OCI-M1 (cell line): ENCODE results near the gene CLCN4.

Source experiments
- DNase-seq: peaks from one replicate; lab custom pipeline; 2025; lab: John Stamatoyannopoulos, UW

The CLCN4 gene

GRCh38 chrX:10167573-10167972, 10.8 kb downstream of the CLCN4 start:
- no peak for DNase-seq

DNA sequence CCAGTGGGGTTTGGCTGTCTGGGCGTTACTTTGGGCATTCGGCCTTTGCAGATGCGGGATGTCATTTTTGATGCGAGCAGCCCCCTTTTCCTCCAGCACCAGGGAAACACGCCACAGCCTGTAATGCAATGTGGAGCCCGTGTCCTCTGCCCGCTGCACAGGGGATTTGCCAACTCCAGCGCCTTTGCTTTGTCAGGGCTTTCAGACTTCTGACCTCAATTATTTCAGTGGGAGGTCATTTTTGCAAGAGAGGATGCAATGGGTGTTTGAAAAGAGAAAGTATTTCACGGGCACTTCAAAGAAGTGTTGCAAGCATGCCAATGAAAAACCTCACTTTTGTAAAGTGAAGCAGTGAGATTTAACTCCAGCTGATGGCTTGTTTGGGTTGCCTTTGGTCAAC, 11.5 kb downstream of the CLCN4 start:
- no peak for DNase-seq

DNA sequence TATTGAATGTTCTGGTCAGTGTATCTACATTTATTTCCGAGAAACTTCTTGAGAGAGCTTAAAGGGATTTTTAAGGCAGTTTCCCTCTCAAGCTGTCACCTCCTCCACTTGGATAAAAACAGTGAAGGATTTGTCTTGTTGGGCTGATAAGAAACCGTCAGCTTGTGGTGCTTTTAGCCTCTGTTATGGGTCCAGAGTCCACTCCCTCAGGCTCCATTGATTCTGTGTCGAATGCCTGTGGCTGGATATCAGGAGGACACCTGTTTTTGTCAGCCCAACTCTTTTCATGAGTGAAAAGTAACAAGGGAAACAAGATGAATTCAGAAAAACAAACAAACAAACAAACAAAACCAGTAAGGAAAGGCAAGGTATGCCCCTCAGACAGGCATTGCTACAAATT, 12.4 kb downstream of the CLCN4 start:
- peak; percentile 76 for DNase-seq

- DNase-seq: no peak
Observed at GRCh38 chrX:10171249-10171648, 14.5 kb downstream of the CLCN4 start.

GRCh38 chrX:10172877-10173276, 16.1 kb downstream of the CLCN4 start:
- no peak for DNase-seq

- no peak for DNase-seq
Observed at GRCh38 chrX:10173331-10173900, 16.6 kb downstream of the CLCN4 start.

DNA sequence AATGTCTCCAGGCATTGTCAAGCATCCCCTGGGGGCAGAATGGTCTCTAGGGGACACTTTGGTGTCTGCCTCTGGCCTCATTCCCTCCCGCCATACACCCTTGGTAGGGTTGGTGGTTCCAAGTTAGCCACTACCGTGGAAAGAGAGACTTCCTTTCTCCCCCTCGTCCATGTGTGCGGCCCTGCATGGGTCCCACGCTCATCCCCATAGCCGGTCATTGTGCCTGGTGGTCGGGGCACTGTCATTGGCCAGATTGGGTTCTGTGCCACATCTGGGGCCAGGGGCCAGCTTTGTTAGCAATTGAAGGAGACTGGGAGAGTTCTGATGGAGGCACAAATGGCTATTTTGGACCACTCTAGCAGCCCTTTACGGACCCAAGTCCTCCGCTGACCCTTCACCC, 17.3 kb downstream of the CLCN4 start:
- no peak for DNase-seq

GRCh38 chrX:10174810-10175209, 18.0 kb downstream of the CLCN4 start:
- DNase-seq: no peak

GRCh38 chrX:10175319-10175871, 18.6 kb downstream of the CLCN4 start:
- DNase-seq: peak; percentile 11

DNA sequence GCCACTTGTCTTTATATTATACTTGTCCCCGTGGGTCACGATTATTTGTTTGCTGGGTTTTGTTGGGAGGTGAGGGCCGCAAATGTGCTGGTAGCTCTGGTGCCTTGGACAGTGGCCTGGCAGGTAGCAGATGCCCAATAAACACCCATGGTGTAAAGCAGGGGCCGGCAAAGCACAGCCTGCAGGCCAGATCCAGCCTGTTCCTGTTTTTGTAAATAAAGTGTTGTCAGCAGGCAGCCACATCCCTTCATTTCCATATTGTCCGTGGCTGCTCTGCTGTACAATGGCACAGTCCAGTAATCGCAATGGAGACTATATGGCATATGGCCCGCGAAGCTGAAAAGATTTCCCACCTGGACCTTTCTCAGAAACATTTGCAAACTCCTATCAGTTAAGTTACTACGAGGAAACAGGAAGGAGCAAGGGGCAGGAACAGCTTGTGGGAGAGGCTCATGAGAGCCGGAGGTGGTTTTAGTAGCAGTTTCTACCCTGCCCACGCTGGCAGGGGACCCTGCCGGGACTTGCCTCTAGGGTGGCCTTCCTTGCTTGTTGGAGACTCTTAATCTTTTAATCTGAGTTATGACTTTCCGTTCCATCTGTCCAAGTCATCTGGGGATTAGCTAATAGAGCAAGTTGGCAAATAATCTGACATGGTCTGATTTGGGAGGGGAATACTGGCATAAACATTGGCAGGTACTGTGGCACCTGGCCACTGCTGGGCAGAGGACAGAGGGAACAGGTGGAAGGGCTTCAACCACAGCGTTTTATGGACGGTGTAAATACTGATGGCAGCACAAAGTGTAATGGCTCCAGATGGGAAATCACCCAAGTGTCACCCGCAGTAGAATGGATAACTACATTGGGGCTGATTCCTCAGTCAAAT, 19.6 kb downstream of the CLCN4 start:
- DNase-seq: peak; percentile 69

GRCh38 chrX:10177004-10177396, 20.2 kb downstream of the CLCN4 start:
- no peak for DNase-seq

DNA sequence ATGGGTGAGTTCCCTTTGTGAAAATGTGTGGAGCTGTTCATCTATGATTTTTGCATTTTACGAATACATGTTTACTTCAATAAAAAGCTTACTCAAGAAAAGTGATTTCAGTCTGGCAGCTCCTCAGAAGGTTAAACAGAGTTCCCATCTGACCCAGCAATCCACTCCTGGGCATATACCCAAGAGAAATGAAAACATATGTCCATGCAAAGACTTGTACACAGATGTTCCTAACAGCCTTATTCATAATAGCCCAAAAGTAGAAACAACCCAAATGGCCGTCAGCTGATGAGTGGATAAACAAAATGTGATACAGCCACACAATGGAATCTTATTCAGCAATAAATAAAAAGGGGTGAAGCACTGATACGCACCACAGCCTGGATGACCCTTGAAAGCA, 20.8 kb downstream of the CLCN4 start:
- DNase-seq: no peak

DNA sequence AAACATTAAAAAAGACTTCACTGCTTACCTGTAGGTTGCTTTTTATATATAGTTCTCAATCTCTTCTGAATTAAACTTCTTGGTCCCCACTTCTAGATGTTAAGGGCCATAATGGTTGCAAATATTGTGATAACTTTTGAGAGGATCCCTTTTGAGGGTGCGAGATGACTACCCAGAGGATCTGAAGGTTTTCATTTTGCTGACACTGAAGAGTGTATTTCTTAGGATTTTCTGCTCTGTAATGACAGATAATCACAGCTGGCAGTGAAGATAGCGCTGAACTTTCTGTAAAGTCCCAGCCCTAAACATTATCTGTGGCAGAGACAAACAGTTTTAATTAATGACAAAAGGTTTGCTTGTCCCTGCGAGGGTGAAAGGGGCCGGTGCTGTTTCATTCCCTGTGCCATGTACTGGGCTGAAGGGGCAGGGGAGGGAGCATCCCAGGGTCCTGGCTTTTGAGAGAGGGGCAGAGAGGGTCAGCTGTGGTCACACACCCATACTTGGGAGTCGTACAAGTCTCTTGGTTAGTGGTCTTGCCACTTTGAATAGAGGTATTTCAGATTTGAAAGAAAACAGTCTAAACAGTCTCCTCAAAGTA, 22.2 kb downstream of the CLCN4 start:
- DNase-seq: peak; percentile 92

DNA sequence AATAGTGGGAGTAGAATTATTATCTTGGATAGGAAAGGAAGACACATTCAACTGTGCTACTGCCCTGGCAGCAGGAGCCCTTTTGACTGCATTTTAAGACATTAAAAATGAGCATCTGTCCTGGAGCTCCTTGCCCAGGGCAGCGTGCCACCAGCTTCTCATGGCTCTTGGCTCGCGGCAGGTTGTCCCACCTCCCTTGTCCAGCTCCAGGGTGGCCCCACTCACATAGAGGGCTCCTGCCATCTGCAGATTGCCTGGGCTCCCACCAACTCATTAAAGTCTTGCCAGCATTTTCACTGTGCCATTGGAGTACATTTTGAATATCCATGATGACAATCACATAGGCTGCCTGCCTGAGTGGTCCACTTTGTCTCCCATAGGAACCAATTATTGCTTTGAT, 27.0 kb downstream of the CLCN4 start:
- no peak for DNase-seq

DNA sequence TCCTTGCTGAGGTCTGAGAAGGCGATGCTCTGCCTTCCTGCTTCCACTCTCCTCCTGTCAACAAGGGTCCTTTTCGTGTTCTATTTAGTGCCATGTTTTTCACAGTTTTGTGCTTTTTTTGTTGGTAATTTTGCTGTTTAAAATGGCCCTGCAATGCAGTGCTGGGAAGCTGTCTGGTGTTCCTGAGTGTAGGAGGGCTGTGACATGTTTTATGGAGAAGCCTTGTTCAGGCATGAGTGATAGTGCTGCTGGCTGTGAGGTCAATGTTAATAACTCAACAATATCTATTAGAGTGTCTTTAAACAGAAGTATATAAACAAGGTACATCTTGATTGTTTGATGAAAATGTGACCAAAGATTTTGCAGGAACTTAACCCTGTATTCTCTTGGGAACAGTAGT, 27.6 kb downstream of the CLCN4 start:
- no peak for DNase-seq

DNA sequence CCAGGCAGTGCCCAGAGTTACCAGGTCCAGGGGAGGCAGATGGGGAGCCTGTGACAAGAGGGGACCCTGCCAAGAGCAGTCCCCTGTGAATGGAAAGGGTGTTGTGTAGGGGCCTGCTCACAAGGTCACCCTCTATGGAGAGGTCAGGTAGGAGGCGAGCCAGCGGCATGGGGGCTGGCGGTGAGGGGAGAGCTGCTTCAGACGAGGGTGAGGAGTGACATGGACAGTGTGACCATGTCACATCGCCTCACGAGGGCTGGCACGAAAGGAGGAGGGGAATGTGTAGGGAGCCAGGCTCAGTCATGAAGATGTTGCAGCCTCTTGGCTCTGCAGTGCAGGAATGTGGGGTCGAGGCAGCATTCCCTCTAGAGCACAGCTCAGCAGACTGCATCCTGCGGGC, 29.6 kb downstream of the CLCN4 start:
- no peak for DNase-seq

GRCh38 chrX:10187421-10187820, 30.6 kb downstream of the CLCN4 start:
- DNase-seq: no peak

DNA sequence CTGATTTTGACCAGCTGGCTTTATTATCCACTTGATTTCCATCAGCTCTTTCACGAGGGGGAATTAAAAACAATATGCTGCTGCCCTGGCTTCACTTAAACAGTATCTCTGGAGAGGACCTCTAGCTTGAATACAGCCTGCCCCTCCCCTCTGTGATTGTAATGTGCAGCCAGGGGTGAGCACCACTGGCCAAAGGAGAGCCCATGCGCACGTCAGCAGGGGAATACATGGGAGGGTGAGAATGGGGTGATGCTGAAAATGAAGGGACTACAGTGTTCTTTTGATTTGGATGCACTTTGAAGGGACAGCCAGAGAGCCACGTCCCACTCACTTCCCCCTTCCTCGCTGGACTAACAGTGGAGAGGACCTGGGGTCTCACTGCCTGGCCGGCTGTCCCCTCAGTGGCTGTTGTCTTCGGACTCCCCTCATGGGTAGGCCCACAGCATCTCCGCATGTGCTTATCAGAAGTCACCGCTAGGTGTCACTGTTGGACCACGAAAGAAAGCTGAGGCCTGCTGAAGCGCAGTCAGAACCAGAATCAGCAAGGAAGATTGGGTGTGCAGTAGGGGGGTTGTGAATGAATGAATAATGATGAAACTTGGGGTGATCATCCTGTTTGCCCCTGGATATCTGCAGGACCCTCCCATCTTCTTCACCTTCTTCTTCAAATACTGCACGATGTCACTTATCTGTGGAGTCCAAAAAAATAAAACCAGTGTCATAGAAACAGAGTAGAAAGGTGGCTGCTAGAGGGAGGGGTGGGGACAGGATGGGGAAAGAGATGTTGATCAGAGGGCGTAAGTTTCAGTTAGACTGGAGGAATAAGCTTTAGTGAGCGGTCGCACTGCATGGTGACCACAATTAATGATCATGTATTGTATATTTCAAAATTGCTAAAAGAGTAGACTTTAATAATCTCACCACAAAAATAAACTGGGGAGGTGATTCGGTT, 32.8 kb downstream of the CLCN4 start:
- DNase-seq: peak; percentile 80

DNA sequence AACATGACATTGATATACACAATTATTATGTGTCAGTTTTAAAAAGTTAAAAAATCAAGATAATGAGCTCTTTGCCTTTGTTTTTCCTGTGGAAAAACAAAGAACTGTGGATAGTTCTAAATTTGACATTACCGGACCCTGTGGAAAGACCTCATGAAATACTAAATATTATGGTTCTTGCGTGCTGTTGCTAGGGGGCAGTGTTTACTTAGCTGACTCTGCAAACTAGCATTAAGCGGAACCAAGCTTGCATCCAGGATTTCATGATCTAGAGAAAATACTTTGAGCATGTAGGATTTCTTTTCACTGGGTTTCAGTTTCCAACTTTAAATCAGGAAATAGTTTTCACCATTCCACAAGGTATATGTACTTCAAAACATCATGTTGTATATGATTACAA, 33.6 kb downstream of the CLCN4 start:
- peak; percentile 17 for DNase-seq

- no peak for DNase-seq
Observed at GRCh38 chrX:10193587-10193986, 36.8 kb downstream of the CLCN4 start.

- DNase-seq: no peak
Observed at GRCh38 chrX:10195425-10195824, 38.6 kb downstream of the CLCN4 start.

GRCh38 chrX:10195947-10196346, 39.2 kb downstream of the CLCN4 start:
- no peak for DNase-seq
